ENCODE data around the gene TNFRSF21. TPM values are rescaled to one million over a fixed set of nuclear protein-coding genes. Genes with fewer than 3 reads are reported as not detected.

TNFRSF21 gene
- total and polyA plus RNA-seq, 2 of the 8 experiments (the other 6 are each of a cell fraction or from before 2014, with no cell fraction given), result 16.4 to 52.7 TPM

GRCh38 chr6:47283993-47284392 lies 25.7 kb downstream of the TNFRSF21 start:
- no peak overlapping the region for H4K5ac ChIP-seq (ENCODE audit: insufficient read length, low read depth, low read length)
- H3K23ac ChIP-seq (ENCODE audit: insufficient read length), result no peak overlapping the region
- DNase-seq (ENCODE audit: low read depth in 1 of 2, low spot score in 2 of 2) (no peak), FAIRE-seq (no peak)
- no peak overlapping the region for H3K4me2 ChIP-seq (ENCODE audit: insufficient read depth in 1 of 2, low read depth in 2 of 2, low read length in 2 of 2)
- peaks cover 0 to 1% of the 10 kb centered on the region in 2 experiments for H4K20me1 ChIP-seq (replicated peaks in 1 of 2; ENCODE audit: control insufficient read depth in 1 of 2, insufficient read depth in 2 of 2, low read length in 2 of 2)
- peaks cover 0 to 4% (median 1%) of the 10 kb centered on the region in 4 experiments; a peak in 2 of 7 replicates for H3K4me1 ChIP-seq (replicated peaks in 1 of 4; ENCODE audit: control insufficient read depth in 3 of 4, insufficient read depth in 4 of 4, low read length in 3 of 4)
- POLR2A ChIA-PET (ENCODE audit: partially characterized antibody), result no interaction called here
- no peak overlapping the region for H2BK120ac ChIP-seq (replicated peaks; ENCODE audit: low read depth, low read length)
- no peak overlapping the region for H2BK20ac ChIP-seq (ENCODE audit: low read length)
- H3K4ac ChIP-seq (replicated peaks; ENCODE audit: insufficient read length, low read depth, low read length), result no peak overlapping the region
- H3K9me3 ChIP-seq (ENCODE audit: insufficient read depth in 2 of 2, low read depth in 1 of 2, low read length in 1 of 2), result no peaks in the 10 kb centered on the region
- H3K9ac ChIP-seq (replicated peaks in 1 of 4; ENCODE audit: extremely low read depth in 1 of 4, low read depth in 3 of 4, low read length in 3 of 4), result no peak overlapping the region
- no peak overlapping the region for H2BK5ac ChIP-seq (ENCODE audit: low read depth, low read length)
- no peaks in the 10 kb centered on the region for H3K23me2 ChIP-seq (ENCODE audit: low read depth, low read length)
- 93% methylated on average over 7 of the region's 7 CpGs; no CpG with 5 or more reads in 1 of the 2 experiments for WGBS, 2 experiments (ENCODE audit: extremely low coverage in 1 of 2, insufficient coverage in 1 of 2, insufficient read length in 1 of 2, insufficient replicate concordance in 2 of 2, low coverage in 1 of 2, low lambda C conversion rate in 2 of 2, missing lambda C conversion rate in 1 of 2)
- TF ChIP-seq TAF1 (IDR thresholded peaks at IDR 0.05; ENCODE audit: low read depth, low read length) (no peak), NRF1 (IDR thresholded peaks at IDR 0.05; ENCODE audit: low read depth, low read length) (no peak), EZH2 (IDR thresholded peaks at IDR 0.05; ENCODE audit: low read depth, low read length, severe bottlenecking) (no peak), KDM4A (IDR thresholded peaks at IDR 0.05; ENCODE audit: low read depth, low read length, severe bottlenecking) (no peak), GTF2F1 (IDR thresholded peaks at IDR 0.05; ENCODE audit: borderline replicate concordance, low read depth, low read length) (no peak), SP4 (IDR thresholded peaks at IDR 0.05; ENCODE audit: low read length) (no peak), CTBP2 (IDR thresholded peaks at IDR 0.05; ENCODE audit: borderline replicate concordance, insufficient read depth, insufficient read length, low read length) (no peak), HDAC6 (IDR thresholded peaks at IDR 0.05; ENCODE audit: low read depth, low read length) (no peak), ASH2L (IDR thresholded peaks at IDR 0.05; ENCODE audit: low read length) (no peak), BACH1 (IDR thresholded peaks at IDR 0.05; ENCODE audit: low read length) (no peak), SAP30 (IDR thresholded peaks at IDR 0.05; ENCODE audit: insufficient read depth, insufficient replicate concordance, low read length) (no peak)
- peaks cover 0 to 58% of the 10 kb centered on the region in 2 experiments; a peak in 2 of 4 replicates for H3K79me2 ChIP-seq (ENCODE audit: control insufficient read depth in 1 of 2, insufficient read depth in 2 of 2, low read length in 2 of 2)
- no peak overlapping the region for H3K56ac ChIP-seq (replicated peaks; ENCODE audit: insufficient read length, low read depth, low read length)
- peaks cover 9% of the 10 kb centered on the region; the same call in 1 of the 2 replicates for H3K79me1 ChIP-seq (ENCODE audit: low read depth, low read length)
- no peak overlapping the region for H2AK5ac ChIP-seq (ENCODE audit: low read depth, low read length)
- H2BK15ac ChIP-seq (ENCODE audit: low read length), result no peak overlapping the region
- H3K27ac ChIP-seq (ENCODE audit: low read depth, low read length), result no peak overlapping the region
- H3K18ac ChIP-seq (ENCODE audit: extremely low read depth, low read length), result no peak overlapping the region
- H3K36me3 ChIP-seq (ENCODE audit: control insufficient read depth in 2 of 4, insufficient read depth in 4 of 4, low read length in 3 of 4), result peaks cover 13 to 44% (median 24%) of the 10 kb centered on the region in 4 experiments
- no peak overlapping the region for H2BK12ac ChIP-seq (ENCODE audit: low read depth, low read length)
- no peak overlapping the region for H2AFZ ChIP-seq (ENCODE audit: low read length)
- no peak overlapping the region for H3K4me3 ChIP-seq (ENCODE audit: extremely low read depth in 1 of 4, insufficient read depth in 2 of 4, low read depth in 3 of 4, low read length in 4 of 4)
- no peaks in the 10 kb centered on the region for H3K27me3 ChIP-seq (replicated peaks in 1 of 4; ENCODE audit: control insufficient read depth in 3 of 4, extremely low read depth in 1 of 4, insufficient read depth in 3 of 4, low read length in 3 of 4)
- no peak overlapping the region for H4K91ac ChIP-seq (replicated peaks; ENCODE audit: insufficient read length, low read length)
- no peak overlapping the region for H4K8ac ChIP-seq (ENCODE audit: extremely low read depth, insufficient read depth, low read length)
- CTCF ChIA-PET (ENCODE audit: partially characterized antibody), result interaction anchor here (0.9 to 1.0 kb wide), 2 partner anchors 25 to 186 kb away, joined by 3 to 4 read pairs; partner anchors contain the start of gene TNFRSF21
- H3K14ac ChIP-seq (ENCODE audit: insufficient read length), result no peak overlapping the region
